Activated CD4-positive, alpha-beta T cell treated with anti-CD3 and anti-CD28 coated beads, Interleukin-2, amount 50 U/mL, for 1 hour (primary cell): ENCODE data around the gene KRTAP4-9.
"Not testable (repeated sequence)": the region's sequence is repeated elsewhere in the genome, so short reads cannot be mapped to it uniquely, and the experiment has no call there.

Experiments
- DNase-seq: peaks from one replicate; pipeline ENCODE4 v3.0.0-alpha.2; 2020

The KRTAP4-9 gene

DNA sequence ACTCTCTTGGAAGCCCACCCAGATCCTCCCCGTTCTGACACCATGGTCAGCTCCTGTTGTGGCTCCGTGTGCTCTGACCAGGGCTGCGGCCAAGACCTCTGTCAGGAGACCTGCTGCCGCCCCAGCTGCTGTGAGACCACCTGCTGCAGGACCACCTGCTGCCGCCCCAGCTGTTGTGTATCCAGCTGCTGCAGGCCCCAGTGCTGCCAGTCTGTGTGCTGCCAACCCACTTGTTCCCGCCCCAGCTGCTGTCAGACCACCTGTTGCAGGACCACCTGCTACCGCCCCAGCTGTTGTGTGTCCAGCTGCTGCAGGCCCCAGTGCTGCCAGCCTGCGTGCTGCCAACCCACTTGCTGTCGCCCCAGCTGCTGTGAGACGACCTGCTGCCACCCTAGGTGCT, at the start of gene KRTAP4-9:
TSS of gene KRTAP4-9 (plus strand) at position 43 of the 400 bp plus-strand sequence. CDS start at position 43, 0 bp downstream.
- not testable (repeated sequence) for DNase-seq

DNA sequence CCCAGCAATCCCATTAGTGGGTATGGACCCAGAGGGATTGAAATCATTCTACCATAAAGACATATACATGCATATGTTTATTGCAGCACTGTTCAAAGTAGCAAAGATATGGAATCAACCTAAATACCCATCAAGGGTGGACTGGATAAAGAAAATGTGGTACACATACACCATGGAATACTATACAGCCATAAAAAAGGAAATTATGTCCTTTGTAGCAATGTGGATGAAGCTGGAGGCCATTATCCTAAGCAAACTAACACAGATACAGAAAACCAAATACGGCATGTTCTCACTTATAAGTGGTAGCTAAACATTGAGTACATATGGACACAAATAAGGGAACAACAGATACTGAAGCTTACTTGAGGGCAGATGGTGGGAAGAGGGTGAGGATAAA, 47.6 kb upstream of the KRTAP4-9 start:
- DNase-seq = no peak

DNA sequence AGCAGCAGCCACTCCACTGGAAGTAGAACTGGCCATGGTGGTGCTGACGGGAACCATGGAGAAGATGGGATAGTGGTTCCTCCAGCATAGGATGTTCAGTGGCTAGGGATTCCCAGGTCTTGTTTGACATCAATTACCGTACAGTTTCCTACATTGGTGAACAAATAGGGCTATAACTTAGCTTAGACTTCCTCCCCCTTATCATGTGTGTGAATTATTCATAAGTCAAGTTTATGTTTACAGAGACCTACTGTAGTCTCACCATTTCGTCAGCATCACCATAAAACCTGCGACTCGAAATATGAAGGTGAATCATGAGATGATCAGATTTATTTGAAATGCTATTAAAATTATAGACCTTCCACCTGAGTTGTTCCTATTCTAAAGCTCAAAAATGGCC, 46.4 kb upstream of the KRTAP4-9 start:
- no peak for DNase-seq

DNA sequence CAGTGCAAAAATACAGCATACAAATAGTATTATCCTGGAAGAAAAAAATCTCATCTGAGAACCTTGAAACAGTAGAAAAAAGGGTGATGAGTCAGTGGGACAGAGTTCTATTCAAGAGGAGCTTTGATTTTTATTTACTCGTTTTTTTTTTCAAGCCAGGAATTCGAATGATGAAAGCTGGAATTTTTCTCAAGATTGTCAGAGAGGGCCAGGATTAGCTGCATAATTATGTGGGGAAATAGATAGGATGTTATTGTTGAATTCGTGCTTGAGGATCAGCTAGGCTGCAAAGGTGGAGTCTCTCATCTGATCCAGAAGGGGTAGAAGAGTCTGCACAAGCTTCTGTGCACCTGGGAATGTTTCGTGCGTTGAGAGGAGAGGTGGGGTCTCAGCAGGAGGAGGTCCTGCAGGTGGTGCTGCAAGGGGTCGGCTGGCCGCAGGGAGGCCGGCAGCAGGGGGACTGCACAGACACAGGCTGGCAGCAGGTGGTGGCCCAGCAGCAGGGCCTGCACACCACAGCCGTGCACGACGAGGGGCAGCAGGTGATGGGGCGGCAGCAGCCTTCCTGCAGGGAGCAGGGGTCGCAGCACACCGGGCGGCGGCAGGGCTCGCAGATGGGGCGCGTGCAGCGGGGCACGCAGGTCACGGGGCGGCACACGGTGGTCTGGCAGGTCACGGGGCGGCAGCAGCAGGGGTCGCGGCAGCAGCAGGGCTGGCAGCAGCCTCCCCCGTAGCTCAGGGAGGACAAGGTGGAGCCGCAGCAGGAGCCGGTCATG, 45.7 kb upstream of the KRTAP4-9 start:
- not testable (repeated sequence) for DNase-seq

DNA sequence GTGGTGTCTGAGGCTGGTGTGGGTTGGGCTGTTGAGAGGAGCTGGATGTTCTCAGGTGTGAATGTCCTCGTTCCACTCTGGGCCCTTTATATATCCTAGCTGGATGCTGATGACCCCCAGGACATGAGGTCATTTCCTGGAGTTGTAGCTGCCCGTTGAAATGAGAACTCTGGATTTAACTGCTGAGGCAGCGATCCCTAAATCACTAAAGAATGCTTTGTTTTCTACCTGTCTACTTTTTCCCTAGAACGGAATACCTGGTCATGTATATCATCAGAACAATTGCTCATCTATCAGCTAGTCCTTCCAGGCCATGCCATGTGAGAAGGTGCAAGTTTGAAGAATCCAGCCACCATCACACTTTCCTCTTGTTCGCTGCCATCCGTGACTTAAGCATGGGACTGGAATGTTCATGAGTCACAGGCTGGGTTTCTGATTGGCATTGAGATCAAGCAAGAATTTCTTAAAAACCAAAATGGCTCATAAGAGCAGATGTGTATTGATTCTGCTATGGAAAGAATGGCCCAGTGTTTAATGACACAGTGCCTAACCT, 45.1 kb upstream of the KRTAP4-9 start, which contains the start of gene KRTAP2-3:
TSS of gene KRTAP2-3 (minus strand) at position 63 of the 553 bp plus-strand sequence. CDS start 64 bp downstream, outside the sequence.
- DNase-seq = no peak

DNA sequence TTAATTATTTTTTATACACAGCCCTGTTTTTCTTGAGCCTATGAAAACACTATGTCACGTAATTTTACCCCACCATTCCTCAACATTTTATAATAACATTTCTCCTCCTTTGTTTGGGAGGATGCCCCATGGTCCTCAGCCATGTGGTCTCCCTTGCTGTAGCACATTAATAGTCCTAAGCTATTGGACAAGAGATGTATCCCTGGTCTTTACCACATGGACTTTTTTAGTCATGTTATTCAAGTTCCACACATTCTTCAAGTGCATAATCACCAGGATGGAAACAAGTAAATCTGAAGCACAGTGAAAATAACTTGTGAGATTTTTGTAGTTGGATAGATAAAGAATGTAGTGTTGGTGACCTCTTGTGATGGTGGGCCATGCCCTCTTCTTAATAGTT, 43.2 kb upstream of the KRTAP4-9 start:
- no peak for DNase-seq

DNA sequence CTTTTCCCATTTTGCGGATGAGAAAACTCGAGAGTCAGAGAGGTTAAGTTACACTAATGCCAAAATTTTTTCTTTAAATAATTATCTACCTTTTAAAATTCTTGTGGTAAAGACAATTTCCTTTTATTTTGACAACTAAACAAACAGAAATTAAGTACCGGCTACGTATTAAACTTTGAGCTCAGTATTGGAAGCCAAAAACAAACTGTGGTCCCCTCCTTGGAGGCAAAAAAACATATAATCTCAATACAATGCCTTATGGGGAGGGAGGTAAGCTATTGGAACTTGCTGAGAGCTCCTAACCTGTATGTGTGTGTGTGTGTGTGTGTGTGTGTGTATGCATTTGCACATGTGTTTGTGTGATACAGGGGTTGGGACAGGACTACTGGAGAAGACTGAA, 41.7 kb upstream of the KRTAP4-9 start:
- DNase-seq = no peak

DNA sequence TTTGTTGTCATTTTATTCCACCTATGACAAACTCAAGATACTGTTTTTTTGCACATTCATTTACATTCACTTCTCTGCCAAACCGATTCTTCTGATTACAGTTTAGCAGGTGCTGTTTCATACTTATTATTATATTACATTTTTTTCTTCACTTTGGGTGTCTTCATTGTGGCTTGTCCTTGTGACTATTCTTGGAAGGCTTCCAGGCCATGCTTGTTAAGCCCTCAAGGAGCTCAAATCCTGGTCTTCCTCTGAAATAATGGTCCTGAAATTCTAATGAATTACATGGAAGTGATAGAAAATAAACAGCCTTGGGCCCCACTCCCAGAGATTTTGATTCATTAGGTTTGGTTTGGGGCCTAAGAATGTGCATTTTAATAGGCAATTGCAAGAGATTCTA, 40.9 kb upstream of the KRTAP4-9 start:
- DNase-seq = no peak

DNA sequence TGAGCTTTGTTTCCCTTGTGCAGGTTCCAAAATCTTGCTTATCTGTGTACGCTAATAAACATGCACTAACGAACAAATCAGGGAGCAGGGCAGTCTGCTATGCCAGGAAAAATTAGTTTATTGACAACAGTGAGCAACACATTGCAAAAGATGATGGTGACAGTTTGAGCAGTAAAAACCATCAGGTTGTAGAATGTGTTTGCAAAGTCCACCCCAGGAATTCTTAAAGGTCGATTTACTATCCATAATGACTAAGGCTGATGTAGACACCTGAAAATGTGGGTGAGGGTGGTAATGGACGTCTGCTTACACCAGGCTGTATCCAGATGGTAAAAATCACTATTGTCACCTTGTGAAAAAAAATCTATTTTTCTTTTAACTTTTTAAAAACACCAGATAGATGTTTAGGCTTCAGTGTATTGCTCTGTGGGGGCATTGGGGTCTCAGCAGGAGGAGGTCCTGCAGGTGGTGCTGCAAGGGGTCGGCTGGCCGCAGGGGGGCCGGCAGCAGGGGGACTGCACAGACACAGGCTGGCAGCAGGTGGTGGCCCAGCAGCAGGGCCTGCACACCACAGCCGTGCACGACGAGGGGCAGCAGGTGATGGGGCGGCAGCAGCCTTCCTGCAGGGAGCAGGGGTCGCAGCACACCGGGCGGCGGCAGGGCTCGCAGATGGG, 40.0 kb upstream of the KRTAP4-9 start:
- not testable (repeated sequence) for DNase-seq

DNA sequence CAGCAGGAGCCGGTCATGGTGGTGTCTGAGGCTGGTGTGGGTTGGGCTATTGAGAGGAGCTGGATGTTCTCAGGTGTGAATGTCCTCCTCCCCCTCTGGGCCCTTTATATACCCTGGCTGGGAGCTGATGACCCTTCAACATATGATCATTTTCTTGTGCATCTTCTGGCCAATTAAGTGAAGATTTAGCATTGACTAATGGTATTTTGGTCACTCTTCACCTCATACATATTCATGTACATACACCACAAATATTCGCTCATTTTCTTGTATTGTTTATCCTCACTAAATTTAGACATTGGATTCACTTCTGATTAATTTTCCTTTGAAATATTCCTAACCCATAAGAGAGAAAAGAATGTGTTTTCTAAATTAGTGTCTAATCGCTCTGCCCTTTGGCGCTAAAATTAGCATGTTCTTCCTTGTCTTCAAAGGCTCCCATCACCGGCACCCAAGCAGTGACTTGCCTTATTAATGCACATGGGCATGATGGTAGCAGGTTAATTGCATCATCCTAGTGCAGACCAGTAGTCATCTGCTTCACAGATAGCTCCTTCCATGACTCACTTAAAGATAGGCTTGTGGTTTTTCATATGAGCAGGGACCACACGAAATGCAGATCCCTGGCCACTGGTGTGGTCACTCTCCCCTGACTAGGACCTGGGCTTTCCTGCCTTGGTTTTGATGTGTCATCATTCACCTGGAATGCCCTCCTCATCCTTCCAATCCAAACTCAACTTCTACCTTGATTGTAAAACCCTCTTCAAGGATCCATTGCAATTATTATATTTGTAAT, 39.2 kb upstream of the KRTAP4-9 start, which contains the start of gene KRTAP2-4:
TSS of gene KRTAP2-4 (minus strand) at position 51 of the 796 bp plus-strand sequence. CDS start at position 17, 34 bp downstream.
- no peak for DNase-seq

DNA sequence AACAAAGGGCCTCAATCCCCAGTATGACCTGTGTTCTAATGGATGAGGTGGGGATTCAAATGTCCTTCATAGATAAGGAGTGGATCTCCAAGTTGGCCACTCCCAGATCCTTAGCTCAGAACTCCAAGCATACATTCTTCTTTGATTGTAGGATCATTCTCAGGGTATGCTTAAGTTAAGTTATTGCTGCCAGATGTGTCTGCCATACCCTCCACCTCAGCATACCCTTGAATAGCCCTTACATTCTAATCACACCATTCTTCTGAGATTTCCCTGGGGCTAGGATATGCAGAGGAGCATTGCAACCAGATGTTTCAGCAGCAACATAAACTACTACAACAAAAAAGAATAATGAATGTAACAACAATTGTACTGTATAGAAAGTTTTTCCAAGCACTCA, 37.9 kb upstream of the KRTAP4-9 start:
- no peak for DNase-seq

DNA sequence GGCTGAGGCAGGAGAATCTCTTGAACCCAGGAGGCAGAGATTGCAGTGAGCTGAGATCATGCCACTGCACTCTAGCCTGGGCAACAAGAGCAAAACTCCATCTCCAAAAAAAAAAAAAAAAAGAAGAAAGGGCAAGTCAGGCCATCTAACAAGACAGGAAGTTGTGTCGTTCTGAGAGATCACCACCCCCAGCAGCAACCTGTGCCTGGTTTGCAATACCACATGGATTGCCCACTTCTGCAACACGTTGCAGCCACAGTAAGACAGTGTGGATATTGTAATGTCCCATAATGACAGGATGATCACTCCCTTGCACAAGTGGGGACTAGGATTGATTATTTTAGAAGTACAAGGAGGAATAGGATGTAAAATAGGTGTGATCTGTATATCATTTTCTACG, 36.2 kb upstream of the KRTAP4-9 start:
- no peak for DNase-seq

DNA sequence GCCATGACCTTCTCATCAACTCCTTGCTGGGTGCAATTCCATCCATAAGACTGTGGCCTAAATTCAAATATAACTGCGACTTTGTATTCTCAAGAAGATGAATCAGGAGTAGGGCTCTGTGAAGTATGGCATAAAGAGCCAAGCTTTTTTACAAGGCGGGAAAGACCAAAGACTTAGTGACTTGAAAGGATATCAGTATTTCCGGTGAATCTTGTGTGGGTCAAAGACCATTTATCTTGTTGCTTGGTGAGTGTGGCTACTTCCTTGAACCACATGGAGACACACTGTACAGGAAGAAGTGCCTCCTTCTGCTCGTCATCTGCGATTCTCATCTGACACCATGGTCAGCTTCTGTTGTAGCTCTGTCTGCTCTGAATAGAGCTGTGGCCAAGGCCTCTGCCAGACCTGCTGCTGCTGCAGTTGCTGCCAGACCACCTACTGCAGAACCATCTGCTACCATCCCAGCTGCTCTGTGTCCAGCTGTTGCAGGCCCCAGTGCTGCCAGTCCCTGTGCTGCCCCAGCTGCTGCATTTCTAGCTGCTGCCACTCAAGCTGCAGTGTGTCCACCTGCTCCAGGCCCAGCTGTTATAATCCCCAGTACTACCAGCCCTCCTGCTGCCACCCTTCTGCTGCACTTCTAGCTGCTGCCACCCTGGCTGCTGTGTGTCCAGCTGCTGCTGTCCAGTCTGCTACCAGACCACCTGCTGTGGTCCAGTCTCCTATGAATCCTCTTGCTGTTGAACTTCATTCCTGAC, 33.4 kb upstream of the KRTAP4-9 start:
- no peak for DNase-seq

DNA sequence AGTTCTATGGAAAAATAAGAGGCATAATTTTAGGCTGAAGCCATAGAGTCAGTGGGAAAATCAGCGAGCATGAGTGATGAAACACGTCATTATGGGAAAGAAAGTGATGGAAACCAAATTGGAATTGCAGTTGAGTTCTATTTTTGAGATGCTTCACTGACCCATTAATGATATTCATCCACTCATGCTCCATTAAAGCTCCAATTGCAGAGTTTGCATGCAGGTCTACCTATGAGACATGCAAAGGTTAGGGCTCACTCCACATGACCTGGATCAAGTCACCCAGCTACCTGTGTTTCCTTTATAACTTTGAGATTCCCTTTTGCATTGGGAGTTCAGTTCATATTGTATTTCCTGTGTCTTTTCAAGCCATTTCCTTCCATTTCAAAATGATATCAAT, 31.5 kb upstream of the KRTAP4-9 start:
- DNase-seq = no peak

DNA sequence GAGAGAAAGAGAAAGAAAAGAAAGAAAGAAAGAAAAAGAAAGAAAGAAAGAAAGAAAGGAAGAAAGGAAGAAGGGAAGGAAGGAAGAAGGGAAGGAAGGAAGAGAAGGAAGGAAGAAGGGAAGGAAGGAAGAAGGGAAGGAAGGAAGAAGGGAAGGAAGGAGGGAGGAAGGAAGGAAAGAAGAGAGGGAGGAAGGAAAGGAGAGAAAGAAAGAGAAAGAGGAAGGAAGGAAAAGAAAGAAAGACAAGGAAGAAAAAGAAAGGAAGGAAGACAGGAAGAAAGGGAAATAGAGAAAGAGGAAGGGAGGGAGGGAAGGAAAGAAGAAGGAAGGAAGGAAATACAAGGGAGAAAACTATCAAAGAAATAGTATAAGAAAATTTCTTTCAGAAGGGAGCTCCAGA, 28.4 kb upstream of the KRTAP4-9 start:
- no peak for DNase-seq

DNA sequence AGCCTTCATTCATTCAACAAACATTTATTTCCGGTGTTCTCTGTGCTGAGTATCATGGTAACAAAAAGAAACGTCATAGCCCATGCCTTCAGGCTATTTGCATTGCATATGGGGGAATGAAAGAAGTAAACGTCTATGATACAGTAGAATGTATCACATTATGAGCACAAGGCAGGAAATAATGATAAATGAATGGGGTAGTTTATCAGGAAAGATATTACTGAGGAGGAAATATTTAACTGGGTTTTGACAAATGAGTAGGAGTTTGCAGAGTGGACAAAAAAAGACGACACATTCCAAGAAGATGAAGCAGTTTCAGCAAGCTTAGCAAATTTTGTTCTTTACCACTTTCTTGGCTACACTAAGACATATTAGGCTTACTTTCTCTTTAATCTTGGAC, 22.6 kb upstream of the KRTAP4-9 start:
- no peak for DNase-seq

DNA sequence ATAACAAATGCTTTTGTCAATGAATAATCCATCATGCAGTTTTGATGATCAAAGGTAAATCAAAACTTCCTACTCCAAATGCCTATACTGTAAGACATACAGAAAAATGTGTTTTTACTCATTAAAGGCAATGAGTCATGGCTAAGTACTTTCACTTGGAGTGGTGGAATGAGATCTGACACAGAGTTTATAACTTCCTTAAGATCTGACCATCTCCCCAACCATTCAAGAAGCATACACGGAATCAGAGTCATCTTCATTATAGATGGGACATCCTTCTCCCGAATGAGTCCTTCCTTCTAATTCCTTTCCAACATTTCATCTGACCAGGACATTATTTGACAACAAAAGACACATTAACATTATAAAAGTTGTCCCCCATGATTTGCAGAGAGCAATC, 21.8 kb upstream of the KRTAP4-9 start:
- DNase-seq = not testable (repeated sequence)

DNA sequence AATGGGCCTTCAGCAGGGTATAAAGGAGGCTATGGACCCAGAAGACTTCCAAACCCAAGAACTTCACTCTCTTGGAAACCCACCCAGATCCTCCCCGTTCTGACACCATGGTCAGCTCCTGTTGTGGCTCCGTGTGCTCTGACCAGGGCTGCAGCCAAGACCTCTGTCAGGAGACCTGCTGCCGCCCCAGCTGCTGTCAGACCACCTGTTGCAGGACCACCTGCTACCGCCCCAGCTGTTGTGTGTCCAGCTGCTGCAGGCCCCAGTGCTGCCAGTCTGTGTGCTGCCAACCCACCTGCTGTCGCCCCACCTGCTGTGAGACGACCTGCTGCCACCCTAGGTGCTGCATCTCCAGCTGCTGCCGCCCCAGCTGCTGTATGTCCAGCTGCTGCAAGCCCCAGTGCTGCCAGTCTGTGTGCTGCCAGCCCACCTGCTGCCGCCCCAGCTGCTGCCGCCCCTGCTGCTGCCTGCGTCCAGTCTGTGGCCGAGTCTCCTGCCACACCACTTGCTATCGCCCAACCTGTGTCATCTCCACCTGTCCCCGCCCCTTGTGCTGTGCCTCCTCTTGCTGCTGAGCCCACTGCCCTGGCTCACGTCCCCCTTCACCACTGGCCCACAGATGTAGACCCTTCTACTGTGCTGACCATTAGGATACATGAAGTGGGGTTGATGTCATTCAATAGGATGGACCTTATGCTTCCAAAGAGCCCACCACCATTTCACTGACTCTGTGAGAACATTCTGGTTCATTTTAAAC, 20.9 kb upstream of the KRTAP4-9 start, which contains the start of gene KRTAP4-7:
TSS of gene KRTAP4-7 (plus strand) at position 51 of the 757 bp plus-strand sequence. CDS start at position 108, 57 bp downstream.
- not testable (repeated sequence) for DNase-seq

DNA sequence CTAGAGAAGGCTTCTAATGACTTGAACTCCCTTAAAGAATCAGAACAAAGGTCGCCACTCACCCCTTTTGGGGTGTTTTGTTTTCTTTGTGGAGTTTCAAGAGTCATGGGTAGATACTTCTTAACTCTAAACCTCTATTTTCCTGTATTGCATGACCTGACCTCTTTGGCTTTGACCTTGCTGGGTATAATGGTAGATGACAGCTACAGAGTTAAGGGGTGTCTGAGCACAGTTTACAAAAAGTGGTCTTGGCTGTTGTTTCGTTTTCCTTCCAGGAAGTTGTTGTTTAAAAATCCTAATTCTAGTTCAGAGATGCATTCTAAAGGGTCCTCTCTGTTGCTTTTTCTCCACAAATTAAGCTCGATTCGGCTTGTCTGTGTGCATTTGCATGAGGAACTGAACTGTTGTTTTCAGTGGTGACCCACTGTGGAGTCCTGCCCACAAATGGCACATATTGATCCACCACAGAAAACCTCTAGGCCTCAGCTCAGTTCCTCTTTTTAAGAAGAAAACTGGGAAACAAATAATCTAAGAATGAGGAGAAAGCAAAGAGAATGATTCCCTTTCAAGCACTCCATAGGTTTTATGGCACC, 16.3 kb upstream of the KRTAP4-9 start:
- DNase-seq = not testable (repeated sequence)

DNA sequence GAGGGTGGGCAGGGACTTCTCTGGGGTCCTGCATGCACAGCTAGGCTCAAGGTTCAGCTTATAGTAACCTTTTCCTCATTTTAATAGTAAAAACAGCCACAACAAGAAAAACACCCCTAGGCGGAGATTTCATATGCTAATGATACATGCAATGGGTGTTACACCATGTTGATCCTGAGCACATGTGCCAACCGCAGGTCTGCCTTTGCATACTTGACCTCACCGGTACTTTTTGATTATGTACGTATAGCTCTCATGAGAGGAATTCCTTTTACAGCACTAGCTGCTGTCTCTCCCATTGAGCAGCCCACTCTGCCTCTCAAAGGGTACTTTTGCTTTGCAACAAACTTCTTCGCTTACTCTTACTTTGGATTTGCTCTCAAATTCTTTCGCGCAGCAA, 9.1 kb upstream of the KRTAP4-9 start:
- no peak for DNase-seq

DNA sequence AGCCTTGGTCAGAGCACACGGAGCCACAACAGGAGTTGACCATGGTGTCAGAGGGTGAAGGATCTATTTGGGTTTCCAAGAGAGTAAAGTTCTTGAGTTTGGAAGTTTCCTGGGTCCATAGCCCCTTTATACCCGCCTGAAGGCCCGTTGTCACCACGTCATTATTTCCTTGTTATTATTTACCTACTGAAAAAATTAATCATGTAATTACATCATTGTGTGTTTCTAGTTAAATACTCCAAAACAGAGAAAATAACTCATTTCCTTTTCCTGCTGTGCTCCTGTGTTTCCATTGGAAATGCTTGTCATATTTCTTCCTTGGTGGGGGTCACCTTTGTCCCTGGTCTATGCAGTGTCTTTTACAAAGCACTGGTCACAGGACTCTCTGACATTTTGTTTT, 7.1 kb upstream of the KRTAP4-9 start, which contains the start of gene KRTAP4-8:
TSS of gene KRTAP4-8 (minus strand) at position 101 of the 400 bp plus-strand sequence. CDS start at position 43, 58 bp downstream.
- DNase-seq = no peak
